Measurements from ENCODE around the gene DNAJA3. TPM values are rescaled to one million over a fixed set of nuclear protein-coding genes. Genes with fewer than 3 reads are reported as not detected.

Gene DNAJA3
- total and polyA plus RNA-seq, 9 of the 15 experiments (the other 6 are each of a cell fraction or from before 2014, with no cell fraction given): 8.1 to 105 (median 79.0) TPM

- 0 out of 2 replicates have a peak, but pooled peaks have one; percentile 11 for TF ChIP-seq EGR1 (conservative IDR thresholded peaks at IDR 0.05)
- TF ChIP-seq RERE (CRISPR knock-in tag; IDR thresholded peaks at IDR 0.05; ENCODE audit: borderline replicate concordance): no peak
- TF ChIP-seq TCFL5 (CRISPR knock-in tag; conservative IDR thresholded peaks at IDR 0.05): no peak
- TF ChIP-seq TAF9B (IDR thresholded peaks at IDR 0.05; ENCODE audit: partially characterized antibody): peak; percentile 82
- TF ChIP-seq, protein P1, sequence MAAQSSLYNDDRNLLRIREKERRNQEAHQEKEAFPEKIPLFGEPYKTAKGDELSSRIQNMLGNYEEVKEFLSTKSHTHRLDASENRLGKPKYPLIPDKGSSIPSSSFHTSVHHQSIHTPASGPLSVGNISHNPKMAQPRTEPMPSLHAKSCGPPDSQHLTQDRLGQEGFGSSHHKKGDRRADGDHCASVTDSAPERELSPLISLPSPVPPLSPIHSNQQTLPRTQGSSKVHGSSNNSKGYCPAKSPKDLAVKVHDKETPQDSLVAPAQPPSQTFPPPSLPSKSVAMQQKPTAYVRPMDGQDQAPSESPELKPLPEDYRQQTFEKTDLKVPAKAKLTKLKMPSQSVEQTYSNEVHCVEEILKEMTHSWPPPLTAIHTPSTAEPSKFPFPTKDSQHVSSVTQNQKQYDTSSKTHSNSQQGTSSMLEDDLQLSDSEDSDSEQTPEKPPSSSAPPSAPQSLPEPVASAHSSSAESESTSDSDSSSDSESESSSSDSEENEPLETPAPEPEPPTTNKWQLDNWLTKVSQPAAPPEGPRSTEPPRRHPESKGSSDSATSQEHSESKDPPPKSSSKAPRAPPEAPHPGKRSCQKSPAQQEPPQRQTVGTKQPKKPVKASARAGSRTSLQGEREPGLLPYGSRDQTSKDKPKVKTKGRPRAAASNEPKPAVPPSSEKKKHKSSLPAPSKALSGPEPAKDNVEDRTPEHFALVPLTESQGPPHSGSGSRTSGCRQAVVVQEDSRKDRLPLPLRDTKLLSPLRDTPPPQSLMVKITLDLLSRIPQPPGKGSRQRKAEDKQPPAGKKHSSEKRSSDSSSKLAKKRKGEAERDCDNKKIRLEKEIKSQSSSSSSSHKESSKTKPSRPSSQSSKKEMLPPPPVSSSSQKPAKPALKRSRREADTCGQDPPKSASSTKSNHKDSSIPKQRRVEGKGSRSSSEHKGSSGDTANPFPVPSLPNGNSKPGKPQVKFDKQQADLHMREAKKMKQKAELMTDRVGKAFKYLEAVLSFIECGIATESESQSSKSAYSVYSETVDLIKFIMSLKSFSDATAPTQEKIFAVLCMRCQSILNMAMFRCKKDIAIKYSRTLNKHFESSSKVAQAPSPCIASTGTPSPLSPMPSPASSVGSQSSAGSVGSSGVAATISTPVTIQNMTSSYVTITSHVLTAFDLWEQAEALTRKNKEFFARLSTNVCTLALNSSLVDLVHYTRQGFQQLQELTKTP (IDR thresholded peaks at IDR 0.05; ENCODE audit: low read depth in 1 of 2, partially characterized antibody in 2 of 2): no peak
- peak; percentile 49; the same call in 1 of the 2 replicates for TF ChIP-seq GTF2E2 (tag; IDR thresholded peaks at IDR 0.05)
- no peak for TF ChIP-seq ZNF655 (CRISPR knock-in tag; IDR thresholded peaks at IDR 0.05)
- TF ChIP-seq SOX6 (IDR thresholded peaks at IDR 0.05): peak; percentile 64
- TF ChIP-seq BCLAF1 (IDR thresholded peaks at IDR 0.05; ENCODE audit: borderline replicate concordance in 1 of 2, control insufficient read depth in 1 of 2, low read depth in 2 of 2, low read length in 1 of 2): no peak
- TF ChIP-seq RBM15 (IDR thresholded peaks at IDR 0.05; ENCODE audit: insufficient read depth, low read length): no peak
- TF ChIP-seq RBBP5 (IDR thresholded peaks at IDR 0.05; ENCODE audit: borderline replicate concordance, insufficient read depth, low read length, poor library complexity, severe bottlenecking): peak; percentile 73
These were observed 48.7 kb downstream of the DNAJA3 start, which contains the start of gene NMRAL1 (continued) for GRCh38 chr16:4474192-4474961.
